GM23338 (cell line): Measurements from ENCODE around the gene SLC49A4. TPM values are rescaled to one million over a fixed set of nuclear protein-coding genes. Genes with fewer than 3 reads are reported as not detected.

Experiments
- CREB1 ChIP-seq: fragments of 250-450 bp; sonication (Bioruptor Pico); IDR thresholded peaks from 2 replicates; pipeline ENCODE4 v1.5.0; 2020; ENCODE audit warnings: low read depth, mild to moderate bottlenecking, moderate library complexity
- EZH2 ChIP-seq: fragments of 200-600 bp; sonication (generic); IDR thresholded peaks from one replicate; pipeline ENCODE4 v1.8.0; 2017; ENCODE audit warnings: antibody characterized with exemption, mild to moderate bottlenecking, low read depth; ENCODE audit not compliant: unreplicated experiment
- EZH2phosphoT487 ChIP-seq: fragments of 200-600 bp; sonication (generic); IDR thresholded peaks from one replicate; pipeline ENCODE4 v1.8.1; 2018; ENCODE audit warnings: antibody characterized with exemption; ENCODE audit not compliant: unreplicated experiment
- JUNB ChIP-seq: IDR thresholded peaks from one replicate; pipeline ENCODE4 v1.6.1; 2016; ENCODE audit warnings: antibody characterized with exemption; ENCODE audit not compliant: unreplicated experiment
- NANOG ChIP-seq: IDR thresholded peaks from 2 replicates; pipeline ENCODE4 v1.6.1; 2016; ENCODE audit warnings: antibody characterized with exemption, borderline replicate concordance
- POLR2AphosphoS5 ChIP-seq: IDR thresholded peaks from 2 replicates; pipeline ENCODE4 v1.6.1; 2016; ENCODE audit warnings: antibody characterized with exemption, low read depth
- ZNF114 ChIP-seq: fragments of 250-450 bp; sonication (Bioruptor Pico); IDR thresholded peaks from 2 replicates; pipeline ENCODE4 v1.5.0; 2020; ENCODE audit warnings: mild to moderate bottlenecking, moderate library complexity
- ZNF331 ChIP-seq: fragments of 250-450 bp; sonication (Bioruptor Pico); IDR thresholded peaks from 2 replicates; pipeline ENCODE4 v1.5.0; 2020; ENCODE audit warnings: low read depth, mild to moderate bottlenecking, moderate library complexity
- polyA plus RNA-seq: library from polyadenylated mRNA; unstranded; fragments of >200 nt; fragmentation: Nextera tagmentation; extraction: Ambion mirVana; gene quantifications from 2 replicates; pipeline ENCODE4 v1.2.1, GENCODE V29; 2016
- total RNA-seq: library from RNA; depleted of rRNA; stranded (reverse); fragments of >200 nt; shearing (Covaris generic); gene quantifications from 2 replicates; pipeline ENCODE4 v1.2.3, GENCODE V29; 2014
- TF ChIP-seq, protein P1 (sequence below), 2 experiments: fragments of 200-600 bp in 1 of 2; sonication (generic) in 1 of 2; conservative IDR thresholded peaks; 2 replicates each; pipeline versions ENCODE4 v1.5.1 to v1.6.1; 2016 to 2017; ENCODE audit warnings: antibody characterized with exemption in 2 of 2, low read depth in 2 of 2, mild to moderate bottlenecking in 2 of 2, moderate library complexity in 1 of 2
- TF ChIP-seq, protein P2 (sequence below): IDR thresholded peaks from one replicate; pipeline ENCODE4 v1.6.1; 2018; ENCODE audit warnings: antibody characterized with exemption; ENCODE audit not compliant: unreplicated experiment
- TF ChIP-seq, protein P3 (sequence below): IDR thresholded peaks from 2 replicates; pipeline ENCODE4 v1.6.1; 2016; ENCODE audit warnings: antibody characterized with exemption

The SLC49A4 gene
- total and polyA plus RNA-seq, 2 experiments from 2014 or later, result 3.7 to 16.8 TPM

DNA sequence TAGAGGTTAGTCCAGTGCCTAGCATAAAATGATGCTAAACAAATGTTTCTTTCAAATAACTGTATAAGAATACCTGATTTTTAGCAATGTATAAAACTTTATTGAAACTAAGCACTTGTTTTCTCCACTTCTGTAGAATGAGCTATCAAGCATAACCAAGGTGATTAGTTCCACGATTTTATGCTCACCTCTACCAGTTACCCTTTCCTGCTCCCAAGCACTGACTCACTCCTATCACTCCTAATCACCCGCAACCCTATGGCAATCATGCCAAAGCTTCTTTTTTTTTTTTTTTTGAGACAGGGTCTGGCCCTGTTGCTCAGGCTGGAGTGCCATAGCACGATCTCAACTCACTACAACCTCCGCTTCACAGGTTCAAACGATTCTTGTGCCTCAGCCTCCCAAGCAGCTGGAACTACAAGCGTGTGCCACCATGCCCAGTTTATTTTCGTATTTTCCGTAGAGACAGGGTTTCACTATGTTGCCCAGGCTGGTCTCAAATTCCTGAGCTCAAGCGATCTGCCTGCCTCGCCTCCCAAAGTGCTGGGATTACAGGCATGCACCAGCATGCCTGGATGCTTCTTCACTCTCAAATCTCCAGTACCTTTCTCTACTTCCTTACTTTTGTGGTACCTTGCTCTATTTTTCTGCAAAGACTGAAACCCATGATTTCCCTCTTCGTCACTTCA is 5.1 kb upstream of the SLC49A4 start (continued):
- TF ChIP-seq, protein P1, sequence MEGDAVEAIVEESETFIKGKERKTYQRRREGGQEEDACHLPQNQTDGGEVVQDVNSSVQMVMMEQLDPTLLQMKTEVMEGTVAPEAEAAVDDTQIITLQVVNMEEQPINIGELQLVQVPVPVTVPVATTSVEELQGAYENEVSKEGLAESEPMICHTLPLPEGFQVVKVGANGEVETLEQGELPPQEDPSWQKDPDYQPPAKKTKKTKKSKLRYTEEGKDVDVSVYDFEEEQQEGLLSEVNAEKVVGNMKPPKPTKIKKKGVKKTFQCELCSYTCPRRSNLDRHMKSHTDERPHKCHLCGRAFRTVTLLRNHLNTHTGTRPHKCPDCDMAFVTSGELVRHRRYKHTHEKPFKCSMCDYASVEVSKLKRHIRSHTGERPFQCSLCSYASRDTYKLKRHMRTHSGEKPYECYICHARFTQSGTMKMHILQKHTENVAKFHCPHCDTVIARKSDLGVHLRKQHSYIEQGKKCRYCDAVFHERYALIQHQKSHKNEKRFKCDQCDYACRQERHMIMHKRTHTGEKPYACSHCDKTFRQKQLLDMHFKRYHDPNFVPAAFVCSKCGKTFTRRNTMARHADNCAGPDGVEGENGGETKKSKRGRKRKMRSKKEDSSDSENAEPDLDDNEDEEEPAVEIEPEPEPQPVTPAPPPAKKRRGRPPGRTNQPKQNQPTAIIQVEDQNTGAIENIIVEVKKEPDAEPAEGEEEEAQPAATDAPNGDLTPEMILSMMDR (conservative IDR thresholded peaks at IDR 0.05; ENCODE audit: low read depth in 2 of 2), result no peak
- no peak for TF ChIP-seq ZNF114
- TF ChIP-seq, protein P2, sequence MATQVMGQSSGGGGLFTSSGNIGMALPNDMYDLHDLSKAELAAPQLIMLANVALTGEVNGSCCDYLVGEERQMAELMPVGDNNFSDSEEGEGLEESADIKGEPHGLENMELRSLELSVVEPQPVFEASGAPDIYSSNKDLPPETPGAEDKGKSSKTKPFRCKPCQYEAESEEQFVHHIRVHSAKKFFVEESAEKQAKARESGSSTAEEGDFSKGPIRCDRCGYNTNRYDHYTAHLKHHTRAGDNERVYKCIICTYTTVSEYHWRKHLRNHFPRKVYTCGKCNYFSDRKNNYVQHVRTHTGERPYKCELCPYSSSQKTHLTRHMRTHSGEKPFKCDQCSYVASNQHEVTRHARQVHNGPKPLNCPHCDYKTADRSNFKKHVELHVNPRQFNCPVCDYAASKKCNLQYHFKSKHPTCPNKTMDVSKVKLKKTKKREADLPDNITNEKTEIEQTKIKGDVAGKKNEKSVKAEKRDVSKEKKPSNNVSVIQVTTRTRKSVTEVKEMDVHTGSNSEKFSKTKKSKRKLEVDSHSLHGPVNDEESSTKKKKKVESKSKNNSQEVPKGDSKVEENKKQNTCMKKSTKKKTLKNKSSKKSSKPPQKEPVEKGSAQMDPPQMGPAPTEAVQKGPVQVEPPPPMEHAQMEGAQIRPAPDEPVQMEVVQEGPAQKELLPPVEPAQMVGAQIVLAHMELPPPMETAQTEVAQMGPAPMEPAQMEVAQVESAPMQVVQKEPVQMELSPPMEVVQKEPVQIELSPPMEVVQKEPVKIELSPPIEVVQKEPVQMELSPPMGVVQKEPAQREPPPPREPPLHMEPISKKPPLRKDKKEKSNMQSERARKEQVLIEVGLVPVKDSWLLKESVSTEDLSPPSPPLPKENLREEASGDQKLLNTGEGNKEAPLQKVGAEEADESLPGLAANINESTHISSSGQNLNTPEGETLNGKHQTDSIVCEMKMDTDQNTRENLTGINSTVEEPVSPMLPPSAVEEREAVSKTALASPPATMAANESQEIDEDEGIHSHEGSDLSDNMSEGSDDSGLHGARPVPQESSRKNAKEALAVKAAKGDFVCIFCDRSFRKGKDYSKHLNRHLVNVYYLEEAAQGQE, result no peak
- TF ChIP-seq ZNF331 (CRISPR knock-in tag), result no peak
- no peak for TF ChIP-seq EZH2phosphoT487
- no peak for TF ChIP-seq NANOG
- no peak for TF ChIP-seq EZH2
- no peak for TF ChIP-seq JUNB
- TF ChIP-seq, protein P3, sequence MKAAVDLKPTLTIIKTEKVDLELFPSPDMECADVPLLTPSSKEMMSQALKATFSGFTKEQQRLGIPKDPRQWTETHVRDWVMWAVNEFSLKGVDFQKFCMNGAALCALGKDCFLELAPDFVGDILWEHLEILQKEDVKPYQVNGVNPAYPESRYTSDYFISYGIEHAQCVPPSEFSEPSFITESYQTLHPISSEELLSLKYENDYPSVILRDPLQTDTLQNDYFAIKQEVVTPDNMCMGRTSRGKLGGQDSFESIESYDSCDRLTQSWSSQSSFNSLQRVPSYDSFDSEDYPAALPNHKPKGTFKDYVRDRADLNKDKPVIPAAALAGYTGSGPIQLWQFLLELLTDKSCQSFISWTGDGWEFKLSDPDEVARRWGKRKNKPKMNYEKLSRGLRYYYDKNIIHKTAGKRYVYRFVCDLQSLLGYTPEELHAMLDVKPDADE, result no peak
- TF ChIP-seq CREB1 (CRISPR knock-in tag), result no peak
- TF ChIP-seq POLR2AphosphoS5, result no peak
